GF-D8 (cell line): Measurements from ENCODE around the gene POLR1F.
"Not testable (repeated sequence)": the region's sequence is repeated elsewhere in the genome, so short reads cannot be mapped to it uniquely, and the experiment has no call there.

Experiments used
- DNase-seq: peaks from one replicate; lab custom pipeline; 2025; lab: John Stamatoyannopoulos, UW

Gene POLR1F

GRCh38 chr7:19708397-19709248, at the start of gene POLR1F:
TSS of gene POLR1F (minus strand) at chr7:19709037. CDS start at chr7:19709016, 21 bp downstream.
- peak; percentile 91 for DNase-seq

GRCh38 chr7:19754521-19755116, 45.8 kb upstream of the POLR1F start:
- DNase-seq: no peak

GRCh38 chr7:19752020-19752419, 43.2 kb upstream of the POLR1F start:
- DNase-seq: no peak

- DNase-seq: no peak
Measured at GRCh38 chr7:19749658-19750057, 40.8 kb upstream of the POLR1F start.

DNA sequence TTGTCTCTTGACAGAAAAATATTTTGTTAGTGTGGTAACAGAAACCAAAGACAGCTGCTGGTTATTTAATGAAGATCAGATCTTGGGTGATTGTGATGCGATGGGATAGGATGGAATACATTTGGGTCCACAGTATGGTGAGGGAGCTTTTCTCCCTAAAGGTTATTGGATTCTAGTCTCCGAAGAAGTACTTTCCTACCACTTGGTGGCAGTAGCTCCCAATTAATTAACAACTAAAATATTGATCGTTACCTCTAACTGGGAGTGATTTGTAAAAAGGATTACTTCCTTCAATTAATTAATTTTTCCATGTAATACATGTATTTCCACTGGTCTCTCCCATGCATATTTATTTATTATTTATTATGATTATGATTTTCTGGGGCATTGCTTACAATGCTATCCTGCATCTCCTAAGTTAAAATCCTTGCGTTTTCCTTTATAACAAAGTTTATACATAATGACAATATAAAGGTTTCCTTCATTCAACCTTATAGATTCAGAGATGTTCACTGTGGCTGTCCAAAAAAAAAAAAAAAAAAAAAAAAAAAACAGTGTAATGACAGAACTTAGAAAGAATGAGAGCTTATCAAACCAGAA, 39.0 kb upstream of the POLR1F start:
- no peak for DNase-seq

DNA sequence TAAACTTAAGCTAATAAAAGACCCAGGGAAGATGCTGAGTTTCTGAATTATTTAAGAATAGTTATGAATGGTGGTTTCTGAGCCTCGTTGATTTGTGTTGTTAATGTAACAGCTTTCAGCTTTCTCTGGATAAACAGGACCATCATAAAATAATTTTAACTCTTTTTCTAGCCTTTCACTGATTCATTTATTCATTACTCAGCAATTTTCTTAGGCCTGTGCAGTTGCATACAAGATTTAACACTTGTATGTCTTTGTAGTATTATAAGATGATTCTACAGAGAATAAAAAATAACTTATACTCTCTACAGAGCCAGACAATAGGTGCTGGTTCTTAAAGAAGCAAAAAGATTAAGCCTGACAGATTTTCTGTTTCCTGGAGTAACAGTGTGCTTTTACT, 35.2 kb upstream of the POLR1F start:
- no peak for DNase-seq

- no peak for DNase-seq
Measured at GRCh38 chr7:19728716-19729115, 19.9 kb upstream of the POLR1F start.

DNA sequence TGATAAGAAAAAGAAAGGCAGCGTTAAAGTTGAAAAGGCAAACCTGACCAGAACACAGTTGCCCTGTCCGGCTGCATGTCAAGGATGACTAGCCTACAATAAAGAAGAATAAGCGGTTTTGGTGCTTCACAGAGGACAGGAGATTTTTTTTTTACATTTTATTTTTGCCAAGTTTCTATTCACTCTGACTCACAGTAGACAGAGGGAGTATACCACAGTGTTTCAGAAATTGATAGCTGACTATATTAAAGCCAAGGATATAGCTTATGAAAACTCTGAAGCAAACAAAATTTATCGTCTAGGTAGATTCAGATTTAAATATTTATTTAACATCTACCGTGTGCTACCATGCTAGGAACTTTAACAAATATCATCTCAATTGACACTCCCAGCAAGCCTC, 16.9 kb upstream of the POLR1F start:
- DNase-seq: no peak

DNA sequence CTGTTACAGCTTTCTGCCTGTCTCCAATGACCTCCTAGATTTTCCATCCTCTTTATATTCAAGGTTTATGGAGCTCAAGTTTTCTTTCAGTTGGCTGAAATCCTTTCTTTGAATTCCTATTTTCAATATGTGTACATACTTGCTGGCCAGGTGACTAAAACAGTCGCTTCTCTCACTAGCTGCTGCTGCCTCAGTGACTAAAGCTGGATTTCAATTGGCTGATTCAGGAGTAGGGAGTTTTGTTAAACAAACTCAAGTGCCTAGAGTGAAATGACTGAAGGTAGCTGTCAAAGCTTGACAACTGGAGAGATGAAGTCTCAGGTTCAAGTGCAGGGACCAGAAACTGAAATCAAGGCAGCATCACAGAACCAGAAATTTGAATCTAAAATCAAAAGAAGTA, 6.7 kb upstream of the POLR1F start:
- no peak for DNase-seq

DNA sequence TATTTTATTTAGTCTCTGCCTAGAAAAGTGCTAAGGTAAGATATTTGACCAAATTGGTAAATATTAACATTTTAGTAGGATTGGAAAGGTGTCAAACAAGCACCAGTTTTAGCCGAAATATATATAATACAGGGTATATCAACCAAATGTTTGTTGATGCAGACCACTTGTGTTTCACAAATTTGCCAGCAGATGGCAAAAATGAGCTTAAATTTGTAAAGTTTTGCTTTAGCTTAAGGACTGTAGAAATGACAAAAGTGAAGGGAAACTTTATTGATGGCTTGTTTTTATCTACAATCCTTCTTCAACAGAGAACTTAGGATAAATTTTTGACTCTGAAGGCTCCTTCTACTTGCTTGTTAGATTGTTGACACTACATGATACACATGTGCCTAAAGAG, 4.8 kb upstream of the POLR1F start:
- DNase-seq: no peak

GRCh38 chr7:19709249-19709578, 377 bp upstream of the POLR1F start:
- DNase-seq: no peak

DNA sequence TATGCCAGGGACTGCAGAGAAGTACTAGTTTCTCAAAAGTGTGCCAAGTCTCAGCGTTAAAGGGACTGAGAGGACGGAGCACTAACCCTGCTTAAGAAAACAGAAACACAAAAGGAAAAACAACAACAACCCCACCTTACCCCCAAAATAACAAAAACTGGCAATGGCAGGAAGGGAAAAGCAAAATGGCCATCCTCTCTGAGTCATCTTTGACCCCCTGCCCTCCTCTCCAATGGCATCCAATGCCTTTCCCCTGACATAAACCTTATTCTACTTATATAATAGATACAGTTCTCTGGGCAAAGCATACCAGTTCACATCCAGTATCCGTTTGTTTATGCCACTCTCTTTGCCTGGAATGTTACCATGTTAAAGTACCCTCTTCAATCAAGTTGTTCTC, 1.6 kb downstream of the POLR1F start:
- DNase-seq: no peak

DNA sequence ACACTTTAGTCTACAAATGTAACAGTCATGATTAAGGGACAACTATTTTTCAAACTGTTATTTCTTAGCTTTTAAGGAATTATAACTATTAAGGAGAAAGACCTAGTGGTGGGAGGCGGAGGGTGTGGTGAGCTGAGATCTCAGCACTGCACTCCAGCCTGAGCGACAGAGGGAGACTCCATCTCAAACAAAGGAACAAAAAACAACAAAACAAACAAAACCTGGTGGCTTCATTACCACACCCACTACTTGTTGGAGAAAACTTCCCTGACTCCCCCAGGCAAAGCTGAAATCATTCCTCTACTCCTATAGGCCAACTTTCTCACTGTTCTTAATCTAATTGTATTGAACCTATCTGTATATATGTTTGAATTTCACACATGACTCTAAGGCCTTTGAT, 3.2 kb downstream of the POLR1F start:
- no peak for DNase-seq

DNA sequence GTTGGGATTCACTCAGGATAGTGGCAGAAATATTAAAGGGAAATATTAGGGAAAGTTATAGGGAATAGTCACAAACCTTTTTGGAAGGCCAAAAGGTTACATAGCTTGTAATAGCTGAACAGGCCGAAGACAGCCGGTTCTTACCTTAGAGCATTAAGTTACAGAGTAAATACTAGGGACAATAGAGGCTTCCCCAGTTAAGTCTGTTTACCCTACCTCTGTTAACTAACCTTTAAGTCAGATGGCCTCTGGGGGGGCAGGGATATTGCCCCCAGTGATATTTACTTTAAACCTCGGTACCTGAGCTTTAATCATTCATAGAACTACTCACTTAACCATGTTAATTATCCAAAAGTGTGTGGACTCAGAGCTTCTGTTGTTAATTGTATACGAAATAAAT, 7.4 kb downstream of the POLR1F start:
- DNase-seq: no peak

GRCh38 chr7:19700936-19701335, 7.9 kb downstream of the POLR1F start:
- DNase-seq: no peak

DNA sequence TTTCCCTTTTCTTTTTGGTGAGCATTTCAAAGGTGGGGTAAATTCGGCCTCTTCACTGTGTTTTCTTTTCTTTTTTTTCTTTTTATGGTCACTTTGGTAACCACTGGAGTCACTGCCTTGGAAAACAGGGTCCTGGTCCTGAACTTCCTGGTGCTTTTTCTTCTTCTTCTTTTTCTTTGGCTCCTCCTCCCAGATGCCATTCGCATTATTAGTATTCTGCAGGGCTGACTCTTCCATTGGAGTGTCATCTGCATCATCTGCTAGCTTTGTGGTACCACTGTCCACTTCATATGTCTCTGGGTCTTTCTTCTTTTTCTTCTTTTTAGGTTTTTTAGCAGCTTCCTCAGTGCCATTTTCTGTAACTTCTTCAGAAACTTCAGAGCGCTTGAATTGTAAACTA, 10.5 kb downstream of the POLR1F start:
- no peak for DNase-seq

DNA sequence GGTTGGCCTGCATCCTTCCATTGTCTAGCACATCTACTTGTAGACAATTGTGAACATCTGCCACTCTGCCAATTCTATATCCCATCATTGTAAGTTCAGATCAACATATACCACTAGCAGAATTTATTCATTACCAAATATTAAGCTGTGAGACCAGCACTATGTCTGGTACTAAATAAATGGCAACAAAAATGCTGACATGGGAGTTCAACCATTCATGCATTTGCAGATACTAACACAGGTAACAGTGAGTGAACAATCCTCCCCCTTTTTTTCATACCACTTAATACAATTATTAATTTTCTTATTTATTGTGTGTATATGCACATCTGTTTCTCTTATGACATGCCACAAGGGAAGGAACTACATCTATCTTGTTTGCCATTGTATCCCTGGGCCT, 11.9 kb downstream of the POLR1F start:
- no peak for DNase-seq

DNA sequence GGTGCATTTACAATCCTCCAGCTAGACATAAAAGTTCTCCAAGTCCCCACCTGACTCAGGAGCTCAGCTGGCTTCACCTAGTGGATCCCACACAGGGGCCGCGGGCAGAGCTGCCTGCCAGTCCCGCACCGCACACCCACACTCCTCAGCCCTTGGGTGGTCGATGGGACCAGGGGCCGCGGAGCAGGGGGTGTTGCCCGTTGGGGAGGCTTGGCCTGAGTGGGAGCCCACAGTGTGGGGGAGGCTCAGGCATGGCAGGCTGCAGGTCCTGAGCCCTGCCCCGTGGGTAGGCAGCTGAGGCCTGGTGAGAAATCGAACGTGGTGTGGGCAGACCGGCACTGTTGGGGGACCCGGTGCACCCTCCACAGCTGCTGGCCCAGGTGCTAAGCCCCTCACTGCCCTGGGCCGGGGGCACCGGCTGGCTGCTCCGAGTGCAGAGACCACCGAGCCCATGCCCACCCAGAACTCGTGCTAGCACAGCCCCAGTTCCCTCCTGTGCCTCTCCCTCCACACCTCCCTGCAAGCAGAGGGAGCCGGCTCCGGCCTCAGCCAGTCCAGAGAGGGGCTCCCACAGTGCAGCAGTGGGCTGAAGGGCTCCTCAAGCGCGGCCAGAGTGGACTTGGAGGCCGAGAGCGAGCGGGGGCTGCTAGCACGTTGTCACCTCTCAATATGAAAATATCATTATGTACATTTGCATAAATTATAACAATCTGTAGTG, 16.6 kb downstream of the POLR1F start:
- no peak for DNase-seq

DNA sequence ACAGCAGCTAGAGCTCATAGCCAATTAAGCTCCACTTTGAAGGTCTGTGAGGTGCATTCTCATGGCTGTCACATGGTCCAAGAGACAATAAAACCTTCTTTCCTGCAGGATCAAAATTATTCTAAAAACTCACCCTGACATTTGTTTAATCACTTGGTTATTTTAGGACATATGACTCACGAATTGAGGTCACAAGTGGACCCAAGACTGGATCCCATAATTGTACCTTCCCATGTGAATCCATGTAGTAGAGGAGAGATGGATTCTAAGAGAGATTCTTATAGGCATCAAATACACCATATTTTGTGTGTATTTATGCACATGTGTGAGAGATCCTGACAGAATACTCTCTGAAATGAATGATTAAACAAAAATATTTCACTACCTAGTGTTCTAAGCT, 18.1 kb downstream of the POLR1F start:
- DNase-seq: no peak

DNA sequence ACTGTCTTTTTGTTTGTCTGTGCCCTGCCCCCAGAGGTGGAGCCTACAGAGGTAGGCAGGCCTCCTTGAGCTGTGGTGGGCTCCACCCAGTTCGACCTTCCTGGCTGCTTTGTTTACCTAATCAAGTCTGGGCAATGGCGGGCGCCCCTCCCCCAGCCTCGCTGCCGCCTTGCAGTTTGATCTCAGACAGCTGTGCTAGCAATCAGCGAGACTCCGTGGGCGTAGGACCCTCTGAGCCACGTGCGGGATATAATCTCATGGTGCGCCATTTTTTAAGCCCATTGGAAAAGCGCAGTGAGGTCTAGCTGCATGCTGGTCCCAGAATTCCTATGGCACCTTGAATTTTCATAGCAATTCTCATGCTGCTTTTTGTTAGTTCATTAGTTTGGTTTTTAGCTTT, 19.7 kb downstream of the POLR1F start:
- DNase-seq: not testable (repeated sequence)

GRCh38 chr7:19681596-19681995, 27.2 kb downstream of the POLR1F start:
- DNase-seq: no peak

- peak; percentile 97 for DNase-seq
Measured at GRCh38 chr7:19677180-19677579, 31.7 kb downstream of the POLR1F start.

DNA sequence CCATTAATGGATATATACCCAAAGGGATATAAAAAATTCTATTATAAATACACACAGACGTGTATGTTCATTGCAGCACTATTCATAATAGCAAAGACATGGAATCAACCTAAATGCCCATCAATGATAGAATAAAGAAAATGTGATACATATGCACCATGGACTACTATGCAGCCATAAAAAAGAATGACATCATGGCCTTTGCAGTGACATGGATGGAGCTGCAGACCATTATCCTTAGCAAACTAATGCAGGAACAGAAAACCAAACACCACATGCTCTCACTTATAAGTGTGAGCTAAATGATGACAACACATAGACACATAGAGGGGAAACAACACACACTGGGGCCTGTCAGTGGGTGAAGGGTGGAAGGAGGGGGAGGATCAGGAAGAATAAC, 33.0 kb downstream of the POLR1F start:
- DNase-seq: no peak
